Hematopoietic multipotent progenitor cell treated with erythropoietin and hydrocortisone succinate and interleukin-3 and kit ligand, for 15 days (in vitro differentiated cells): Measurements from ENCODE around the gene BMS1.
"Not testable (repeated sequence)": the region's sequence is repeated elsewhere in the genome, so short reads cannot be mapped to it uniquely, and the experiment has no call there.

Experiments
- DNase-seq: peaks from one replicate; pipeline ENCODE4 v3.0.0-alpha.2; 2015; ENCODE audit warnings: low spot score

BMS1 gene

DNA sequence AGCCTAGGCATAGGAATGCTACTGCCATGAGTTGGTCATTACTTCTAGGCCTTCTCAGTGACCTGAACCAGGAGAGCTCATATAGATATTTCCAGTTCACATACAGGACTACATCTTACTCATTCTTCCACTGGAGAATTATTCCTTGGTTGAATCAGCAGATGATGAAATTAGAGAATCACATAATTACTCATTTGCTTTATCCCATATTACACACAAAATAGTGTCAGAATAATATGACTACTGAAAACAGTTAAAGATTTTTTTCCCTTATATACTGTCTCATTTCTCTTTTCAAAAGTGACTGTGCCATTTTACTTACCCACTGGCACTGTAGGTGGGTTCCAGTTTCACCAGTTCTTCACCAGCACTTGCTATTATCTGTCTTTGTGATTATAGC lies 18.5 kb downstream of the BMS1 start:
- DNase-seq = no peak

DNA sequence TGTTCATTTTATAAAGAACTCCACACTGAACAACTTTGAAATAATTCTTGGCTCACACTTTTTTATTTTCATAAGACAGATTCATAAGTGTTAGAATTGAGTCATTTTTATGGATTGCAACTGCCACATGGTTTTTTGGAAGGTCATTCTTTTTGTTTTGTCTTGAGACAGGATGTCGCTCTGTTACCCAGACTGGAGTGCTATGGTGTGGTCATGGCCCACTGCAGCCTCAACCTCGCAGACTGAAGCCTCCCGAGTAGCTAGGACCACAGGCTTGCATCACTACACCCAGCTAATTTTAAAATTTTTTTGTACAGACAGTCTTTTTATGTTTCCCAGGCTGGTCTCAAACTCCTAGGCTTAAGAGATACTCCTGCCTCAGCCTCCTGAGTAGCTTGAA lies 20.3 kb downstream of the BMS1 start:
- no peak for DNase-seq

DNA sequence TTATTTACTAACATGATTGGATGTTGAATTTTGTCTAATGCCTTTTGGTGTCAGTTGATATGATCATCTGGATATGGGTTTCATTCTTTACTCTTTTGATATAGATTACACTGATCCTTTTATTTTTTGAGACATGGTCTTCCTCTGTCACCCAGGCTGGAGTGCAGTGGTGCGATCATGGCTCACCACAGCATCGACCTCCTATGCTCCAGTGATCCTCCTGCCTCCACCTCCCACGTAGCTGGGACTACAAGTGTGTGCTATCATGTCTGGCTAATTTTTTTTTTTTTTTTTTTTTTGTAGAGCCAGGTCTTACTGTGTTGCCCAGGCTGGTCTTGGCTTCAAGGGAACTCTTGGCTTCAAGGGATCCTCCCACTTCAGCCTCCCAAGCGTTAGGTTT lies 27.1 kb downstream of the BMS1 start:
- DNase-seq = no peak

DNA sequence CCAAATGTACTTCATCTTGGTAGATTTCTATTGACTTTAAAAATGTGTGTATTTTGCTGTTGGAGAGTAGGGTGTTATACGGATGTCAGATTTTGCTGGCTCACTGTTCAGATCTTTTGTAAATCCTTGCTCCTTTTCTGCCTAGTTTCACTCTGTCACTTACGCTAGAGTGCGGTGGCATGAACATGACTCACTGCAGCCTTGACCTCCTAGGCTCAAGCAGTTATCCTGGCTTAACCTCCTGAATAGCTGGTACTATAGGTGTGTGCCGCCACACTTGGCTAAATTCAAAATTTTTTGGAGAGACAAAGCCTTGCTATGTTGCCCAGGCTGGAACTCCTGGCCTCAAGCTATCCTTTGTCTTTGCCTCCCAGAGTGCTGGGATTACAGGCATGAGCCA lies 29.4 kb downstream of the BMS1 start:
- DNase-seq = no peak

DNA sequence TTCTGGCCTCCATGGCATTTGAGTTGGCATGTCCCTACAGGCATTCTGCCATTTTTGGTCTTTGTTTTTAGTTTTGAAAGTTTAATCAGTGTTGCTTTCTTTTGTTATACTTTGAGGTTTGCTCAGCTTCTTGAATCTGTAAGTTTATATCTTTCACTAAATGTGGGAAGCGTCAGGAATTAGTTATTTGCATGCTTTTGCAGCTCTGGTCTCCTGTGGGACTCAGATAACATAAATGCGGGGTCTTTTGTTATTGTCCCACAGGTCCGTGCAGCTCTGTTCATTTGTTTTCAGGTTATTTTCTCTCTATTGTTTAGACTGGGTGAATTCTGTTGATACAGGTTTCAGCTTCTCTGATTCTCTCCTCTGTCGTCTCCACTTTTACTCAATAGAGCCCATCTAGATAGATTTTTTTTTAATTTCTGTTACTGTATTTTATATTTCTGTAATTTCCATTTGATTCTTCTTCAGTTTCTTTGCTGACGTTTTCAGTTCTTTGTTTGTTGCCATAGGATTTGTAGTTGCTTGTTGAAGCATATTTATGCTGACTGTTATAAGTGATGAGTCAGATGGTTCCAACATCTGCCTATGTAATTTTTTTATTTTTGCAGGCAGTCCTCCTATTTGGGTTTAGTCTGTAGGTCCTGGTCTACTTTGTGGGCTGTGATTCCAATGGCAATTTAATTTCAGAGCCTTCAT lies 31.5 kb downstream of the BMS1 start:
- not testable (repeated sequence) for DNase-seq

DNA sequence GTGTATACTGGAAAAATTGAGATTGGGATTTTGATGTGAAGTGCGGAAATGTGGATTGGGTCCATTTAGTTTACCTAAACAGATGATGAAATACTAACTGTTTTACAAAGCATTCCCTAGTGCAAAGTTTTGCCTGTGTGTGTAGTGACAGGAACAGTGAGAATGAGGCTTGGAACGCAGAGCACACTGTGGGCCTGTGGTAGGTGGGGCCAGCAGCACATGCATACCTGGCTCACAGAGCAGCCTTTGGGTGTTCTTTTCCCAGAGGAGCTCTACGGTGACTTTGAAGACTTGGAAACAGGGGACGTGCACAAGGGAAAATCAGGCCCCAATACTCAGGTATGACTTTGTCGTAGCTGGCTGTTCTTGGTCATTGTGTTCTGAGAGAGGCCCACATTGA lies 33.7 kb downstream of the BMS1 start:
- DNase-seq = not testable (repeated sequence)

DNA sequence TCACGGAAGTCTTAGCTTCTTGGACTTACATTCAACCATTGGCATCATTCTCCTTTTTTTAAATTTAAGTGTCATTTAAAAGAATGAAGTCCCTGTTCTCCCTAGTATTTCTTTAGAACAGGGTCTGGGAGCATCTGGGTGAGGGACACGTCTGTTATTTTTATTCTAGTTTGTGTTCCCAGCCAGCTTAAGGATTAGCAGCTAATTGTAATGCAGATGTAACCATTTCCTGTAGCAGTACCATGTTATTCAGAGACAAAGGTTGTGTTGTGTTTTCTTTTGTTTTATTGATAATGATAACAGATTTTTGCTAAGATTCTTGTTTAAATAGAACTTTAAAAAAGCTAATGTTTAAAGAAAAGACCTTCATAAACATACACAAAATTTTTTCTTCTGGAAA lies 34.3 kb downstream of the BMS1 start:
- no peak for DNase-seq

DNA sequence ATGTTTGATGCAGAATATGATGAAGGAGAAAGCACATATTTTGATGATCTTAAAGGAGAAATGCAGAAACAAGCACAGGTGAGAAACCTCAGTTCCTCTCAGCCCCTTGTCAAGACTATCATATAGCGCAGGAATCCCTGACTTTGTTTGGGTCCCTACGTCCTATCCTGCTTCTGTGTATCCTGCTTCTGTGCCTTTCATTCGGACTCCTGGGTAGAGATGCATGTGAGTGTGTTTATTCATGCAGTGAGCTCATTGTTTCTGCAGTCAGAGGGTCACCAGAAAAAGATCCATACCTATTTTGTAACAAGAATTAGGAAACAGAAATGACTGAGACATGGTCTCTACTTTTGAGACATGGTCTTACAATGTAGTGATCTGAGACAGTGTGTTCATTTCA lies 34.8 kb downstream of the BMS1 start:
- DNase-seq = not testable (repeated sequence)

DNA sequence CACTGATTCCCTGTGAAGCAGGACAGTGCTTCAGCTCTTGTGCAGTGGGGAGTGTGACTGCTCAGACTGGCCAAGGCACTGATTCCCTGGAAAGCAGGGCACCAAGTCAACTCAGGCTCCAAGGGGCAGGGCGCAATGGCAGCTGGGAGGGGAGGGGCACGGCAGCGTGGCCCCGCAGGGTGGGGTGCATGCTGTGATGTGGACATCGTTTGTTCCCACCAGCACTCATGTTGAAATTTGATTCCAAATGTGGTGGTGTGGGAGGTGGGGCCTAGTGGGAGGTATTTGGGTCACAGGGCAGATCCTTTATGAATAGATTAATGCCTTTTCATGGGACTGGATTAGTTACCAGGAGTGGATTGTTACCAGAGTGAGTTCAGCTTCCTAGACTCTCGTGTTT lies 44.2 kb downstream of the BMS1 start:
- not testable (repeated sequence) for DNase-seq

DNA sequence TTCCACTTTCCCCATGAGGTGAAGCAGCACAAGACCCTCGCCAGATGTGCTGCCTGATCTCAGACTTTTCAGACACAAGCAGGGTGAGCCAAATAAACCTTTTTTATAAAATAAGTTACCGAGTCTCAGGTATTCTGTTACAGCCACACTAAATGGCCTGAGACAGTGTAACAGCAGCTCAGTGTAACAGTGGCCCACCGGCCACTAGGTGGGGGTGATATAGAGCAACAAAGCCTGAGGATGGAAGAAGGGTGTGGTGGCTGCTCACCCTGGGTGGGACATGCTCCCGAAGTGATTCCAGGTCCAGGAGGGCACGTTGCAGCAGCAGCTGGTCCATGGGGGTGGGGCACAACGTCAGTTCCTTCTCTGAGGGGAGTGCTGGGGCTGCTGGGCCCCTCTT lies 44.6 kb downstream of the BMS1 start:
- no peak for DNase-seq

DNA sequence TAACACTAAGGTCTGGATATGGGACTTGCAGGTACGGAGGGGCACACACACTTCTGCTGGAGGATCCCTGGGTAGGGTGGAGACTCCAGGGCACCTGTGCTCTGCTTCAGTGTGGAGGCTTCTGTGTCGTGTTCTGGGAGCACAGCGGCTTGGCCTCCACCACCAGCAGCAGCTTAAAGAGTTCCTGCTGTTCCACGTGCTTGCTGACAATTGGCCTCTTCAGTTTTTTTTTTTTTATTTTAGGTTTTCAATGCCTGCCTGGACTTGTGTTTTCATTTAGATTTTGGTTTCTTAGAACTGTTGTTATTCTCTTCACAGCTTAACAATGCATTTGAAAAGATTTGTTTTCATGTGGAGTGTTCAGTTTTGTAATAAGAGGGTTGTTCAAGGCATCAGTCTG lies 45.8 kb downstream of the BMS1 start:
- DNase-seq = not testable (repeated sequence)

DNA sequence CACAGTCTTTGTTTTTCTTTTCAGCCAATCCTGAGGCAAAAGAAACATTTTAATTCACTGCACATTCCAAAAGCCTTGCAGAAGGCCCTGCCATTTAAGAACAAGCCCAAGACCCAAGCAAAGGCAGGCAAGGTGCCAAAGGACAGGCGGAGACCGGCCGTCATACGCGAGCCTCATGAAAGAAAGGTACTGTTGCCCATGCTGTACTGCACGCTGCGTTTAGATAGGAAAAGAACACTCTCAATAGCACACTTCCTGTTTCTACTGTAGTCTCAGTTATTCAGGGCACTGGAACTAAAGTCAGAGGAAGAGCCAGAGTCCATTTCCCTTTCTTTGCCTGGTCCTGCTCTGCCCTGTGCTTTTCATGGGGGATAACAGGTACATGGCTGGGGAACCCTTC lies 47.6 kb downstream of the BMS1 start:
- no peak for DNase-seq

DNA sequence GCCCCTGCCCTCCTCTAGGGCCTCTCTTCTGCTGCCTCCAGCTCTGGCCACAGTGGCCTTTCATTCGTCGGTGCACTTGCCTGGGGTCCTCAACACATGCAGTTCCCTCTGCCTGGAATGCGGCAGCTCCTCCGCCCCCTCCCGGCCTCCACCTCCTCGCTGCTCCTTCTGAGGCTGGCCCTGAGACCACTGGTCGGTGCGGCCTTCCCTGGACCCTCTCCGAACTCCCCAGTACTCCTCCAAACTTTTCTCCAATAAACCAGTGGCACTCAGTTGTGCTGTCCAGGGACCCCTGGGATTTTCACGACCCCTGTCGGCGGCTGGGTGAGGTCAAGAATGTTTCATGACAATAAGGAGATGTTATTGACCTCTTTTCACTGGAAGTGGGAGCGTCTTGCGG lies 53.5 kb downstream of the BMS1 start:
- DNase-seq = no peak

DNA sequence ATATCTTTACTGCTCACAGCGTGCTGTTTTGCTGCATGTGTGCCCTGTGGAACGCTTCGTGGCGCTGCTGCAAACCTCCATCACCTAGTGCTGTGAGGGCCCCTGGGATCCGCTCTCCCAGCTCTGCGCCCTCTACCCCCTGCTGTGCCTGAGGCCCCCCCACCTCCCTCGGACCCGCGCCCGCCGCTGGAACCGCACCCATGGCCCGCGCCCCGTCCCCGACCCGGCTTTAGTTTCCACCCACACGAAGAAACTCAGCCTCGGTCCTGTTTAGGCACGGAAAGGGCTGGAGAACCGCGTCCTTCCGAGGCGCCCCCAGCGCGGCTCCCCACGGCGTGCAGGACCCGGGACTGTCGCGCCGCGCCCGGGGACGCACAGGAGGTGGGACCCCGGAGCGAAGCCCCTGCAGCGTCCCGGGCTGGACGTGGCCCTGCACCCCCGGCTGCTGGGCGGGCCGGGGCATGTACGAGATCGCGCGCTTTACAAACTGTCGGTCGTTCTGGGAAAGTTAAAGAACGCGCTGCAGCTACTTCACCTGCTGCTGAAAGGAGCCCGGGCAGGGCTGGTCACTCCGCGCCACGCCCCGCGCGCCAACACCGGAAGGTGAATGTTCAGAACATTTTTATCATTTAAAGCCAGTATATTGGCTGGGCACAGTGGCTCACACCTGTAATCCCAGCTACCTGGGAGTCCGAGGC lies 54.3 kb downstream of the BMS1 start:
- no peak for DNase-seq

DNA sequence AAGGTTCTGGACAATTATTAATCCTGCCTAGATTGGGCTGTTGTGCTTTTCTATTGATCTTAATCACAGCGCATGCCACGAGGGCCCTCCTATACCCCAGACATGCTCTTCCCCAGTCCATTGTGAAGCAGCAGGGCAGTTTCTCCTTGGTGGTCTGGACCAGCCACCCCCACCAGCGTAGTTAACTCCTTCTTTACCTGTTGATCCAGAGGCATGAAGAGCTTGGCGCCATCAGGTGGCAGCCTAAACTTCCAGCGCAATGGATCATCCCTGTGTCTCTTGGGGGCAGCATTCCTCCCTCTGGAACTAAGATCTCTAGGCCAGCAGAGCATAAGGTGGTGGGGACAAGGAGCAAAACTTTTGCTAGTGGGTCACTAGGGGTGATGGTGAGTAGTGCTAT lies 62.2 kb downstream of the BMS1 start:
- DNase-seq = not testable (repeated sequence)

DNA sequence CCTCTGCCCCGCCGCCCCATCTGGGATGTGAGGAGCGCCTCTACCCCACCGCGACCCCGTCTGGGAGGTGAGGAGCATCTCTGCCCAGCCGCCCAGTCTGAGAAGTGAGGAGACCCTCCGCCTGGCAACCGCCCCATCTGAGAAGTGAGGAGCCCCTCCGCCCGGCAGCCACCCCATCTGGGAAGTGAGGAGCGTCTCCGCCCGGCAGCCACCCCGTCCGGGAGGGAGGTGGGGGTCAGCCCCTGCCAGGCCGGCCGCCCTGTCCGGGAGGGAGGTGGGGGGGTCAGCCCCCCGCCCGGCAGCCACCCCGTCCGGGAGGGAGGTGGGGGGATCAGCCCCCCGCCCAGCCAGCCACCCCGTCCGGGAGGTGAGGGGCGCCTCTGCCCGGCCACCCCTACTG lies 64.7 kb downstream of the BMS1 start:
- not testable (repeated sequence) for DNase-seq

DNA sequence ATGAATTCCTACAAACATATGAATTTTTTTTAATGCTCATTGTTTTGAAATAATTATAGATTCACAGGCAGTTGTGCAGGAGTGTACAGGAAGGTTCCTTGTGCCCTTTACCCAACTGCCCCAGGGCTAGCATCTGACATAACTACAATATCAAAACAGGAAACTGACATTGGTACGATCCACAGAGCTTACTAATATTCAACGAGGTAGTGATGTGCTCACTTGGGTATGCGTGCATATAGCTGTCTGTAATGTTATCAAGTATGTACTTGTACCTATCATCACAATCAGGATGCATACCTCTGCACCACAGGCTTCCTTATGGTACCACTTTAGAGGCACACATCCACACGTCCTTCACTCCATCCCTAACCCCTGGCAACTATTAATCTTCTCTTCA lies 68.3 kb downstream of the BMS1 start:
- no peak for DNase-seq

DNA sequence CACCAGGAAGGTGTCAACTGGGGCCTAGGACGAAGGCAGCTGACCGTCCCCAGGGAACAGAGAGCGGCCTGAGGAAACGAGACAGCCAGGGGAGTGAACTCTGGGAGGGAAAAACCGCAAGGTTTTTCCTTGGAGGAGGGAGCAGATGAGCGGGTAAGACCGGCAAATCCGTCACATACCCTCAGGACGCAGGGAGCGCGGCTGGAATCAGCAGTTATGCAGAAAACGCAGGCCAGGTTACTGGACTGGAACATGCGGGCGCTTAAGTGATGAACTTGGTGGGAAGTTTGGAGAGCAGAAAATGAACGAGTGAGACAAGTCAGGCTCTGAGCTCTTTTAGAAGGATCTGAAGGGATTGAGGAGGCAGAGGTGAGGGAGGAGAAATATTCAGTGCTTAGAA lies 76.7 kb downstream of the BMS1 start:
- no peak for DNase-seq

DNA sequence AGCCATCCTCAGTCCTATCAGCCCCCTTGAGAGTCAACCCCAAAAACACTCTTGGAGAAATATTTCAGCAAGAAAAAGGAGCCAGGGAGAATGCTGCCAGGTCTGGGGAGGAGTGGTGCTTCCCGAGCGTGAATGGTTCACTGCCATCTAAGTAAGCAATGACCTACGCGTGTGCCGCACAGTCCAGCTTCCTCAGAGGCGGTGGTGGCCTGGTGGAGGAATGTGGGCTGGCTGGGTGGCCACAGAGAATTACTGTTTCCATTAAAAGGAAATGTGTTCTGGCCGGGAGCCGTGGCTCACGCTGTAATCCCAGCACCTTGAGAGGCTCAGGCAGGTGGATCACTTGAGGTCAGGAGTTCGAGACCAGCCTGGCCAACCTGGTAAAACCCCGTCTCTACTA lies 77.4 kb downstream of the BMS1 start:
- DNase-seq = not testable (repeated sequence)

DNA sequence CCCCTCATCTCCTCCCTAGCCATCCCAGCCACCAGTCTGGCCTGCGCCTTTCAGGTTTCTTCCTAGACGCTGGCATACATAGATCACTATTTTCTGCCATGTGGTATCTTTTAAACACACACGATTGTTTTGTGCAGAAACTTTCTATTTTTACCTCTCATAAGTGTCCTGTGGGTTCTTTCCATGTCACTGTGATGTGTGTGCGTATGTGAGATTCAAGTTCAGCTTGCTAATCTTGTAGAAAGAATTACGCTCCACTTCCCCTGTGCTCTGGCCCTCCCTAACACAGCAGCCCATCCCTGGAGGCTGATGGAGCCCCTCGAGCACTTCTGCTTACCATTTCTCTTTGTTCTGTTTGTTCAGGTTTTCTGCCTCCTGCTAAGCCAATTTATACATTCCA lies 80.2 kb downstream of the BMS1 start:
- DNase-seq = not testable (repeated sequence)

DNA sequence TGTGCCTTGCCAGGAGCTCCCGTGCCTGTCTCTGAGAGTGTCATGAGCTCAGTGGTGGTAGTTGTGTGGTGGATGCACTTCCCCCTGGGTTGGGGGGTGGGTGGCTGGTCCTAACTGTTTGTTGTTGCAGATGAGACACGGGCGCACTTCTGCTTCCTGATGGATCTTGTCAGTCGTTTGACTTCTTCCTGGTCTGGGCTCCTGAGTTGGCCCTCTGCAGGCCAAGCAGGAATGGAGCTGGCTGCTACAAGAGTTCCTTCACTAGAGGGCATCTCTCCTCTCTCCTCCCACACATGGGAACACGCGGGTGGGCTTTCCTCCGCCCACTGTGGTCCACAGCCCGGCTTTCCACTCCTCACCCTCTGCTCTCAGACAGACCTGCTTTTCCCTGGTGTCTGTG lies 82.0 kb downstream of the BMS1 start:
- no peak for DNase-seq

DNA sequence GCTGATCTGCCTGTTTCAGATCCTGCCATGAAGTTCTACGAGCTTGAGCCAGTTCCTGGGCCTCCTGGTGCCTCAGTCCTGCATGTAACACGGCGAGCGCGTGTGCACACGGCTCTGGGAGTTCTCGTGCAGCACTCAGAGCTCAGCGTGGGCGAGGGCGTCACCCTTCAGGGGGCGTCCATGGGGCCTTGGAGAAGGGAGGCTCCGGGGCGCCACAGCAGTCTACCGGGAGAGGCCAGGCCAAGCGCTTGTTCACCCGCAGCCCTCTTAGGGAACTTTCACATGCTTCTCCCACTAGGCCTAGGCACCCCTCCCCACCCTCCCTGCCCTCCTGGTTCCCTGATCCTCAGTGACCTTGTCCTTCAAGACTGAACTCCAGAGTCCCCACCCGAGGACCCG lies 83.1 kb downstream of the BMS1 start:
- DNase-seq = no peak

DNA sequence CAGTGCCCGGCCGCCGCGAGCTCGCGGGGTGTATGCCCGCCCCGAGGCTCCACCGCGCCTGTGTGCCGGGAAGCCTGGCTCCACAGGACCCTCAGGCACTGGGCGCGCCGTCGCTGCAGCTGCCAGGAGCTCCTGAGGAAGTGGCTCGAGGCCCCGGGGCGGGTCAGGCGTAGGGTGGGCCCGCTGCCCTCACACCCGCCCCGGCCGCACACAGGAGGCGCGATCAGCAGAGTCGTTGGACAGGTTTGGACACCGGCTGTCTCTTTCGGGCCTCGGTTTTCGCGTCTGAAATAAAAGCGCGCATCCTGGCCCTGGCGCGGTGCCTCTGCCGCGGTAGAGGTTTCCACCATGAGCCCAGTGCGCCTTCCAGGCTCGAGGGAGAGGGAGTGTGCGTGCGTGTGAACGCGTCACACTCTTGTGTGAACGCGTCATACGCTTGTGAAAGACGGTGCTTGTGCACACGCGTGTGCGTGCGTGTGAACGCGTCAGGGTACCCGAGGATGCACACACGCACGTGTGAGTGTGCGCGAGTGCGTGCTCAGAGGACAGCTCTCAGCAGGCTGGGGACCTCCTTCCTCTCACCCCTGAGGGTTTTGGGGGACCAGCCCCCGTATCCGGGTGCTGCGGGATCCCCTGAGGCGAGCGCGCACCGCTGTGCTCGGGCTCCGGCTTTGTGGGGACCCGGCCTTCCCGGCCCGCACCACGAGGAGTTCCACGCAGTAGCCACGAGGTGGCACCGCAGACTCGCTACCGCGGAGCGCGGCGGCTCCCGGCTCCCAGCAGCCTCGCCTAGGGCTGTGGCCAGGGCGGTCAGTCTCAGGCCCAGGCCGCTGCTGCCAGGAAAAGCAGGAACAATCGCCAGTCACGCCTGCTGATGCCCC lies 83.8 kb downstream of the BMS1 start:
- DNase-seq = no peak
